Measurements from ENCODE around the gene AK9. TPM values are rescaled to one million over a fixed set of nuclear protein-coding genes. Genes with fewer than 3 reads are reported as not detected.

AK9 gene
- total and polyA plus RNA-seq, 10 of the 15 experiments (the other 5 are each of a cell fraction or from before 2014, with no cell fraction given) = 2.1 to 7.4 (median 4.2) TPM

DNA sequence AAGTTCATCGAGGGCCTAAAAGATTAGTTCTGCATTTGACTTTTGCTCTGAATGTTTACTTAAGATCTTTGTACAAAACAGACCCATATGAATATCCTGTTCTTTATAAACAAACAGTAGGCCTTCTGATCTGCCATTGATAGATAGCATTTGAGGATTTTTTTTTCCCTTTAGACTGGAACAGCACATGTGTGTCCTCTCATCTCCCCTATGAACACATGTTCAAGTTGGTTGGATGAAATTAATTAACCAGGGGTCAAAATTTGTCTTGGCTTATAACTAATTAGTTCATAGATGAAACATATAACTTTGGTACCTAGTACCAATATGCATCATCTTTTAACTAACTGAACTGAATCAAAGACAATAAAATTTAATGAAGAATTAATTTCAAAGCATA lies 81.3 kb downstream of the AK9 start:
- no peaks in the 10 kb centered on the region for H3K4me1 ChIP-seq (ENCODE audit: control insufficient read depth, insufficient read depth, low read length)
- no peak overlapping the region for H3K4me2 ChIP-seq (ENCODE audit: control insufficient read depth, insufficient read depth)
- ChIA-PET POLR2A (no interaction called here), CTCF (no interaction called here), RAD21 (ENCODE audit: unreplicated experiment) (no interaction called here), SMC1A (ENCODE audit: uncharacterized antibody, unreplicated experiment) (interaction anchor here (0.6 kb wide), 1 partner anchor 785 kb away, joined by 3 read pairs; no protein-coding TSS in a partner anchor)
- WGBS (ENCODE audit: insufficient coverage, insufficient replicate concordance, low lambda C conversion rate, missing lambda C conversion rate) = 5% methylated on average over 1 of the region's 1 CpG
- in situ Hi-C loops (cut with MboI) = no loop called here
- no peaks in the 10 kb centered on the region for H3K36me3 ChIP-seq (ENCODE audit: control insufficient read depth in 2 of 2, insufficient read depth in 2 of 2, low read length in 1 of 2)
- BruUV-seq (replicated peaks) = no TSS peak
- H3K27ac ChIP-seq (ENCODE audit: control insufficient read depth, insufficient read depth) = no peak overlapping the region
- no peaks in the 10 kb centered on the region for H3K79me2 ChIP-seq (ENCODE audit: control insufficient read depth, insufficient read depth, low read length)
- H2AFZ ChIP-seq (ENCODE audit: control insufficient read depth, low read depth, low read length) = no peak overlapping the region
- ATAC-seq = no peak
- H3K4me3 ChIP-seq = no peak overlapping the region
- DNase-seq (ENCODE audit: low read depth, low spot score) = no peak
- intact Hi-C loops (cut with micrococcal nuclease; ENCODE audit: unreplicated experiment) = no loop called here
- no peak for FAIRE-seq
- no peak overlapping the region for H3K9ac ChIP-seq (ENCODE audit: control insufficient read depth, insufficient read depth, low read length)
- no peaks in the 10 kb centered on the region for H4K20me1 ChIP-seq (ENCODE audit: control insufficient read depth, insufficient read depth)
- H3K27me3 ChIP-seq (replicated peaks in 1 of 2; ENCODE audit: control insufficient read depth in 2 of 2, insufficient read depth in 2 of 2, low read length in 1 of 2) = no peaks in the 10 kb centered on the region
- peaks cover 1% of the 10 kb centered on the region; the same call in 2 of the 3 replicates for H3K9me3 ChIP-seq (replicated peaks; ENCODE audit: control insufficient read depth, insufficient read depth, low read length)
- TF ChIP-seq STAT3 (IDR thresholded peaks at IDR 0.05; ENCODE audit: low read depth, low read length) (no peak), POU2F2 (IDR thresholded peaks at IDR 0.05; ENCODE audit: borderline replicate concordance, low read depth, low read length) (no peak), SMC3 (IDR thresholded peaks at IDR 0.05; ENCODE audit: borderline replicate concordance, low read length) (no peak), POLR2AphosphoS2 (IDR thresholded peaks at IDR 0.05; ENCODE audit: low read depth, low read length) (no peak), MEF2B (IDR thresholded peaks at IDR 0.05; ENCODE audit: partially characterized antibody, poor library complexity, severe bottlenecking) (no peak), TCF3 (IDR thresholded peaks at IDR 0.05; ENCODE audit: borderline replicate concordance, insufficient read depth, low read depth, low read length) (no peak), NR2F1 (conservative IDR thresholded peaks at IDR 0.05) (no peak), NFIC (IDR thresholded peaks at IDR 0.05; ENCODE audit: low read depth, low read length) (no peak), ZNF24 (IDR thresholded peaks at IDR 0.05) (no peak), ASH2L (IDR thresholded peaks at IDR 0.05; ENCODE audit: borderline replicate concordance, low read depth) (no peak), LARP7 (IDR thresholded peaks at IDR 0.05) (no peak)
- TF ChIP-seq, protein P1, sequence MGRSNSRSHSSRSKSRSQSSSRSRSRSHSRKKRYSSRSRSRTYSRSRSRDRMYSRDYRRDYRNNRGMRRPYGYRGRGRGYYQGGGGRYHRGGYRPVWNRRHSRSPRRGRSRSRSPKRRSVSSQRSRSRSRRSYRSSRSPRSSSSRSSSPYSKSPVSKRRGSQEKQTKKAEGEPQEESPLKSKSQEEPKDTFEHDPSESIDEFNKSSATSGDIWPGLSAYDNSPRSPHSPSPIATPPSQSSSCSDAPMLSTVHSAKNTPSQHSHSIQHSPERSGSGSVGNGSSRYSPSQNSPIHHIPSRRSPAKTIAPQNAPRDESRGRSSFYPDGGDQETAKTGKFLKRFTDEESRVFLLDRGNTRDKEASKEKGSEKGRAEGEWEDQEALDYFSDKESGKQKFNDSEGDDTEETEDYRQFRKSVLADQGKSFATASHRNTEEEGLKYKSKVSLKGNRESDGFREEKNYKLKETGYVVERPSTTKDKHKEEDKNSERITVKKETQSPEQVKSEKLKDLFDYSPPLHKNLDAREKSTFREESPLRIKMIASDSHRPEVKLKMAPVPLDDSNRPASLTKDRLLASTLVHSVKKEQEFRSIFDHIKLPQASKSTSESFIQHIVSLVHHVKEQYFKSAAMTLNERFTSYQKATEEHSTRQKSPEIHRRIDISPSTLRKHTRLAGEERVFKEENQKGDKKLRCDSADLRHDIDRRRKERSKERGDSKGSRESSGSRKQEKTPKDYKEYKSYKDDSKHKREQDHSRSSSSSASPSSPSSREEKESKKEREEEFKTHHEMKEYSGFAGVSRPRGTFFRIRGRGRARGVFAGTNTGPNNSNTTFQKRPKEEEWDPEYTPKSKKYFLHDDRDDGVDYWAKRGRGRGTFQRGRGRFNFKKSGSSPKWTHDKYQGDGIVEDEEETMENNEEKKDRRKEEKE (IDR thresholded peaks at IDR 0.05) = no peak
- TF ChIP-seq, protein P2, sequence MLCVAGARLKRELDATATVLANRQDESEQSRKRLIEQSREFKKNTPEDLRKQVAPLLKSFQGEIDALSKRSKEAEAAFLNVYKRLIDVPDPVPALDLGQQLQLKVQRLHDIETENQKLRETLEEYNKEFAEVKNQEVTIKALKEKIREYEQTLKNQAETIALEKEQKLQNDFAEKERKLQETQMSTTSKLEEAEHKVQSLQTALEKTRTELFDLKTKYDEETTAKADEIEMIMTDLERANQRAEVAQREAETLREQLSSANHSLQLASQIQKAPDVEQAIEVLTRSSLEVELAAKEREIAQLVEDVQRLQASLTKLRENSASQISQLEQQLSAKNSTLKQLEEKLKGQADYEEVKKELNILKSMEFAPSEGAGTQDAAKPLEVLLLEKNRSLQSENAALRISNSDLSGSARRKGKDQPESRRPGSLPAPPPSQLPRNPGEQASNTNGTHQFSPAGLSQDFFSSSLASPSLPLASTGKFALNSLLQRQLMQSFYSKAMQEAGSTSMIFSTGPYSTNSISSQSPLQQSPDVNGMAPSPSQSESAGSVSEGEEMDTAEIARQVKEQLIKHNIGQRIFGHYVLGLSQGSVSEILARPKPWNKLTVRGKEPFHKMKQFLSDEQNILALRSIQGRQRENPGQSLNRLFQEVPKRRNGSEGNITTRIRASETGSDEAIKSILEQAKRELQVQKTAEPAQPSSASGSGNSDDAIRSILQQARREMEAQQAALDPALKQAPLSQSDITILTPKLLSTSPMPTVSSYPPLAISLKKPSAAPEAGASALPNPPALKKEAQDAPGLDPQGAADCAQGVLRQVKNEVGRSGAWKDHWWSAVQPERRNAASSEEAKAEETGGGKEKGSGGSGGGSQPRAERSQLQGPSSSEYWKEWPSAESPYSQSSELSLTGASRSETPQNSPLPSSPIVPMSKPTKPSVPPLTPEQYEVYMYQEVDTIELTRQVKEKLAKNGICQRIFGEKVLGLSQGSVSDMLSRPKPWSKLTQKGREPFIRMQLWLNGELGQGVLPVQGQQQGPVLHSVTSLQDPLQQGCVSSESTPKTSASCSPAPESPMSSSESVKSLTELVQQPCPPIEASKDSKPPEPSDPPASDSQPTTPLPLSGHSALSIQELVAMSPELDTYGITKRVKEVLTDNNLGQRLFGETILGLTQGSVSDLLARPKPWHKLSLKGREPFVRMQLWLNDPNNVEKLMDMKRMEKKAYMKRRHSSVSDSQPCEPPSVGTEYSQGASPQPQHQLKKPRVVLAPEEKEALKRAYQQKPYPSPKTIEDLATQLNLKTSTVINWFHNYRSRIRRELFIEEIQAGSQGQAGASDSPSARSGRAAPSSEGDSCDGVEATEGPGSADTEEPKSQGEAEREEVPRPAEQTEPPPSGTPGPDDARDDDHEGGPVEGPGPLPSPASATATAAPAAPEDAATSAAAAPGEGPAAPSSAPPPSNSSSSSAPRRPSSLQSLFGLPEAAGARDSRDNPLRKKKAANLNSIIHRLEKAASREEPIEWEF (IDR thresholded peaks at IDR 0.05; ENCODE audit: insufficient replicate concordance, low read depth, low read length) = no peak
- TF ChIP-seq, protein P3, sequence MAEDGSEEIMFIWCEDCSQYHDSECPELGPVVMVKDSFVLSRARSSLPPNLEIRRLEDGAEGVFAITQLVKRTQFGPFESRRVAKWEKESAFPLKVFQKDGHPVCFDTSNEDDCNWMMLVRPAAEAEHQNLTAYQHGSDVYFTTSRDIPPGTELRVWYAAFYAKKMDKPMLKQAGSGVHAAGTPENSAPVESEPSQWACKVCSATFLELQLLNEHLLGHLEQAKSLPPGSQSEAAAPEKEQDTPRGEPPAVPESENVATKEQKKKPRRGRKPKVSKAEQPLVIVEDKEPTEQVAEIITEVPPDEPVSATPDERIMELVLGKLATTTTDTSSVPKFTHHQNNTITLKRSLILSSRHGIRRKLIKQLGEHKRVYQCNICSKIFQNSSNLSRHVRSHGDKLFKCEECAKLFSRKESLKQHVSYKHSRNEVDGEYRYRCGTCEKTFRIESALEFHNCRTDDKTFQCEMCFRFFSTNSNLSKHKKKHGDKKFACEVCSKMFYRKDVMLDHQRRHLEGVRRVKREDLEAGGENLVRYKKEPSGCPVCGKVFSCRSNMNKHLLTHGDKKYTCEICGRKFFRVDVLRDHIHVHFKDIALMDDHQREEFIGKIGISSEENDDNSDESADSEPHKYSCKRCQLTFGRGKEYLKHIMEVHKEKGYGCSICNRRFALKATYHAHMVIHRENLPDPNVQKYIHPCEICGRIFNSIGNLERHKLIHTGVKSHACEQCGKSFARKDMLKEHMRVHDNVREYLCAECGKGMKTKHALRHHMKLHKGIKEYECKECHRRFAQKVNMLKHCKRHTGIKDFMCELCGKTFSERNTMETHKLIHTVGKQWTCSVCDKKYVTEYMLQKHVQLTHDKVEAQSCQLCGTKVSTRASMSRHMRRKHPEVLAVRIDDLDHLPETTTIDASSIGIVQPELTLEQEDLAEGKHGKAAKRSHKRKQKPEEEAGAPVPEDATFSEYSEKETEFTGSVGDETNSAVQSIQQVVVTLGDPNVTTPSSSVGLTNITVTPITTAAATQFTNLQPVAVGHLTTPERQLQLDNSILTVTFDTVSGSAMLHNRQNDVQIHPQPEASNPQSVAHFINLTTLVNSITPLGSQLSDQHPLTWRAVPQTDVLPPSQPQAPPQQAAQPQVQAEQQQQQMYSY (CRISPR knock-in tag; IDR thresholded peaks at IDR 0.05) = no peak

All from GM12878 (cell line).